IMR-90 (cell line): ENCODE measurements around the gene PEX10. TPM values are rescaled to one million over a fixed set of nuclear protein-coding genes. Genes with fewer than 3 reads are reported as not detected.

Source experiments
- ATAC-seq: fragments of 200-7000 bp; cut with Tn5 transposase; 2 replicates; pipeline ENCODE4 v1.9.1; 2020; ENCODE audit warnings: low read depth, mild to moderate bottlenecking, moderate library complexity
- BruUV-seq: library from RNA; stranded (reverse); fragments of 400-500 nt; replicated peaks from 2 replicates; lab custom pipeline; 2021; lab: Mats Ljungman, UMichigan
- CTCF ChIA-PET: fragments of 300-600 bp; formaldehyde crosslinking; extraction: SDS; loops from one replicate; lab custom pipeline; 2021; ENCODE audit warnings: antibody characterized with exemption; lab: Yijun Ruan, JAX
- POLR2A ChIA-PET: fragments of 300-600 bp; sonication (Branson Sonifier 250); formaldehyde crosslinking; loops from one replicate; lab custom pipeline; 2022; ENCODE audit warnings: antibody characterized with exemption; ENCODE audit not compliant: unreplicated experiment; lab: Charles Lee
- DNase-seq: peaks from one replicate; pipeline ENCODE4 v3.0.0; 2013
- H2AFZ ChIP-seq: replicated peaks from 2 replicates; pipeline ENCODE3; 2013; ENCODE audit warnings: low read length, mild to moderate bottlenecking; ENCODE audit not compliant: poor library complexity
- H2AK5ac ChIP-seq: 2 replicates; pipeline ENCODE4 v1.6.1; 2013; ENCODE audit warnings: low read depth, low read length, inconsistent platforms
- H2AK9ac ChIP-seq: replicated peaks from 2 replicates; pipeline ENCODE3; 2013; ENCODE audit warnings: mild to moderate bottlenecking, low read depth, low read length, moderate library complexity; ENCODE audit not compliant: poor library complexity
- H2BK120ac ChIP-seq: 2 replicates; pipeline ENCODE4 v1.6.1; 2013; ENCODE audit warnings: low read depth, low read length, inconsistent platforms
- H2BK15ac ChIP-seq: 3 replicates; pipeline ENCODE4 v1.6.1; 2013; ENCODE audit warnings: low read depth, low read length, inconsistent platforms
- H2BK20ac ChIP-seq: 2 replicates; pipeline ENCODE4 v1.6.1; 2013; ENCODE audit warnings: low read depth, mild to moderate bottlenecking, inconsistent platforms, low read length, moderate library complexity
- H2BK5ac ChIP-seq: 2 replicates; pipeline ENCODE4 v1.6.1; 2013; ENCODE audit warnings: mild to moderate bottlenecking, low read depth, low read length, inconsistent platforms; ENCODE audit not compliant: poor library complexity, severe bottlenecking
- H3K14ac ChIP-seq: replicated peaks from 2 replicates; pipeline ENCODE4 v1.6.1; 2013; ENCODE audit warnings: low read depth, low read length, inconsistent platforms
- H3K18ac ChIP-seq: 2 replicates; pipeline ENCODE4 v1.6.1; 2013; ENCODE audit warnings: low read depth, low read length, control low read depth
- H3K23ac ChIP-seq: 2 replicates; pipeline ENCODE4 v1.6.1; 2013; ENCODE audit warnings: low read depth, low read length, inconsistent platforms
- H3K27ac ChIP-seq: 2 replicates; pipeline ENCODE4 v1.5.1; 2013; ENCODE audit warnings: mild to moderate bottlenecking, control low read depth, low read length; ENCODE audit not compliant: insufficient read depth
- H3K27me3 ChIP-seq: 2 replicates; pipeline ENCODE4 v1.6.1; 2013; ENCODE audit warnings: low read length; ENCODE audit not compliant: control insufficient read depth, insufficient read depth
- H3K36me3 ChIP-seq: 2 replicates; pipeline ENCODE4 v1.6.1; 2013; ENCODE audit warnings: low read length, mixed read lengths; ENCODE audit not compliant: control insufficient read depth, insufficient read depth
- H3K4ac ChIP-seq: 2 replicates; pipeline ENCODE4 v1.6.1; 2013; ENCODE audit warnings: low read depth, low read length, inconsistent platforms
- H3K4me1 ChIP-seq: 2 replicates; pipeline ENCODE4 v1.6.1; 2013; ENCODE audit warnings: low read length, mixed read lengths; ENCODE audit not compliant: control insufficient read depth, insufficient read depth
- H3K4me2 ChIP-seq: 2 replicates; pipeline ENCODE4 v1.6.1; 2013; ENCODE audit warnings: low read depth, mild to moderate bottlenecking, control low read depth, low read length, moderate library complexity
- H3K4me3 ChIP-seq: 2 replicates; pipeline ENCODE4 v1.5.1; 2013; ENCODE audit warnings: low read depth, mild to moderate bottlenecking, control low read depth, low read length, moderate library complexity; ENCODE audit not compliant: insufficient read depth
- H3K56ac ChIP-seq: 2 replicates; pipeline ENCODE4 v1.6.1; 2013; ENCODE audit warnings: low read length, inconsistent platforms; ENCODE audit not compliant: insufficient read depth; ENCODE audit errors: extremely low read depth
- H3K79me1 ChIP-seq, 2 experiments: 2 replicates each; pipeline ENCODE4 v1.6.1; 2013; ENCODE audit warnings: low read length in 2 of 2, inconsistent platforms in 1 of 2, low read depth in 1 of 2
- H3K9ac ChIP-seq: 2 replicates; pipeline ENCODE4 v1.6.1; 2013; ENCODE audit warnings: low read depth, low read length, control low read depth
- H3K9me1 ChIP-seq: 2 replicates; pipeline ENCODE4 v1.6.1; 2013; ENCODE audit warnings: low read length, inconsistent platforms; ENCODE audit not compliant: insufficient read depth
- H3K9me3 ChIP-seq: 2 replicates; pipeline ENCODE4 v1.6.1; 2013; ENCODE audit warnings: low read length; ENCODE audit not compliant: control insufficient read depth, insufficient read depth
- H4K20me1 ChIP-seq: 2 replicates; pipeline ENCODE4 v1.6.1; 2013; ENCODE audit warnings: low read length, inconsistent platforms; ENCODE audit not compliant: insufficient read depth
- H4K5ac ChIP-seq: 2 replicates; pipeline ENCODE4 v1.6.1; 2013; ENCODE audit warnings: mild to moderate bottlenecking, low read depth, low read length, control low read depth
- H4K8ac ChIP-seq, 2 experiments: 2 replicates each; pipeline ENCODE4 v1.6.1; 2013; ENCODE audit warnings: low read depth in 2 of 2, low read length in 2 of 2, control low read depth in 1 of 2, inconsistent platforms in 1 of 2
- H4K91ac ChIP-seq: 2 replicates; pipeline ENCODE4 v1.6.1; 2013; ENCODE audit warnings: low read depth, low read length, inconsistent platforms; ENCODE audit not compliant: insufficient read depth
- BHLHE40 ChIP-seq: fragments of 150-350 bp; IDR thresholded peaks from 2 replicates; pipeline ENCODE4 v1.6.1; 2016; ENCODE audit warnings: mild to moderate bottlenecking, low read depth, low read length
- CHD1 ChIP-seq: IDR thresholded peaks from 2 replicates; pipeline ENCODE4 v1.6.1; 2012; ENCODE audit warnings: low read depth, low read length, improper control_type of control experiment
- WGBS, 2 experiments: methylation state at CpG; one replicate each; pipeline versions ENCODE4 v1.1.5 to v1.1.7; 2013; ENCODE audit warnings: missing lambda C conversion rate in 2 of 2; ENCODE audit not compliant: insufficient read length in 1 of 2; ENCODE audit errors: extremely low coverage in 2 of 2; 5-methylcytosine and 5-hydroxymethylcytosine counted together
- dilution Hi-C: fragments of 300-500 bp; cut with HindIII; formaldehyde crosslinking; loops from one replicate; pipeline ENCODE4 v1.14.3; 2018; ENCODE audit warnings: low sequenced_read_pairs; ENCODE audit not compliant: unreplicated experiment
- in situ Hi-C: fragments of 300-500 bp; cut with MboI; formaldehyde crosslinking; loops from 3 replicates; pipeline ENCODE4 v1.14.3; 2019; ENCODE audit warnings: low sequenced_read_pairs, inconsistent platforms, mixed read lengths
- intact Hi-C: fragments of 100-400 bp; cut with micrococcal nuclease; formaldehyde crosslinking; loops from 2 replicates; pipeline ENCODE4 v1.10.0; 2022
- polyA plus RNA-seq, 3 experiments: library from polyadenylated mRNA; depleted of rRNA; stranded (reverse); fragments of >200 nt; gene quantifications; 2 replicates each; pipeline ENCODE4 v1.2.3, GENCODE V29; 2012; ENCODE audit warnings: low replicate concordance in 1 of 3
- total RNA-seq: library from RNA; depleted of rRNA; stranded (reverse); fragments of >200 nt; gene quantifications from 2 replicates; pipeline ENCODE4 v1.2.3, GENCODE V29; 2012

The PEX10 gene
- total and polyA plus RNA-seq, 2 of the 4 experiments (the other 2 are of a cell fraction) = 16.9 to 19.7 TPM

DNA sequence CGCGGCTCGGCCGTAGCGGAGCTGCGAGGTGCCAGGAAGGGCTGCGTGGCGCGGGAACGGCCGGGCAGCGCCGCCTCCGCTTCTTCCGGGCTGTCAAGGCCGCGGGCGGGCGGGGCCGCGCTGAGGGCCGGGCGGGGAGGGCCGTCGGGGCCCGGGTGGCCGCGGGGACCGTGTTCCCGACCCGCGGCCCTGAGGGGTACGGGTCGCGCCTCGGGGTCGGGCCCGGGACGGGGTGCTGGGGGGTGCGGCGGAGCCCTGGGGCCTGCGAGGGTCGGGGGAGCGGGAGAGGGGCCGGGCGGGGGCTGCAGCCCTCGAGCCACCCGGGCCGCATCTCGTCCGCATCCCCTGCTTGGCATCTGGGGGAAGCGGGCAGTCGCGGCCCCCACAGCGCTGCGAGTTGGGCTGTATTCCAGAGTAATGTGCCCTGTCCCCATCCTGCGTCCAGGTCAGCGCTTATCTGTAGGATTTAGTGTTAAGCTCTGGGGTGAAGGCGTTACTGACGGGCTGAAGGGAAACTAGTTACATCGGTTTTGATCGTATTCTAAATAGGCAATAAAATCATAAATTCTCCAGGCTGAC is 20.3 kb downstream of the PEX10 start:
- Histone ChIP-seq H2AK5ac (peak overlapping the region; percentile 85), H2AK9ac (peak overlapping the region; percentile 97), H3K79me1 (peaks cover 13 to 66% of the 10 kb centered on the region in 2 experiments; a peak in 3 of 4 replicates), H3K27me3 (no peaks in the 10 kb centered on the region), H4K20me1 (peaks cover 44% of the 10 kb centered on the region), H2AFZ (peak overlapping the region; percentile 97), H4K91ac (peak overlapping the region; percentile 87), H3K36me3 (peaks cover 32% of the 10 kb centered on the region), H3K4ac (peak overlapping the region; percentile 90), H2BK120ac (no peak overlapping the region), H4K5ac (peak overlapping the region; percentile 30; the same call in 1 of the 2 replicates), H2BK15ac (no peak overlapping the region), H4K8ac (peak overlapping the region in 1 of 2 experiments; percentile 85; a peak in 2 of 4 replicates), H3K56ac (peak overlapping the region; percentile 56), H3K9me3 (no peaks in the 10 kb centered on the region), H3K18ac (no peak overlapping the region), H3K4me1 (peaks cover 5% of the 10 kb centered on the region), H3K27ac (peak overlapping the region; percentile 84), H3K14ac (peak overlapping the region; percentile 93), H2BK5ac (peak overlapping the region; percentile 90), H3K9me1 (peaks cover 10% of the 10 kb centered on the region), H3K4me3 (peak overlapping the region; percentile 91), H3K9ac (peak overlapping the region; percentile 99), H3K4me2 (peak overlapping the region; percentile 99), H2BK20ac (no peak overlapping the region), H3K23ac (peak overlapping the region; percentile 82)
- in situ Hi-C loops (no loop called here), dilution Hi-C loops (no loop called here), intact Hi-C loops (no loop called here)
- 0% methylated on average over 22 of the region's 62 CpGs; no CpG with 5 or more reads in 1 of the 2 experiments for WGBS, 2 experiments
- ATAC-seq (peak; percentile 38), DNase-seq (no peak)
- CTCF ChIA-PET = interaction anchor here (0.8 to 1.7 kb wide), 2 partner anchors 10 to 197 kb away, joined by 3 to 9 read pairs; partner anchors contain the start of gene FAAP20
- POLR2A ChIA-PET = interaction anchor here (0.5 to 0.6 kb wide), 2 partner anchors 10 to 187 kb away, joined by 5 to 17 read pairs; no protein-coding TSS in a partner anchor
- TF ChIP-seq BHLHE40 (no peak), CHD1 (0 out of 2 replicates have a peak, but pooled peaks have one; percentile 81)
- no TSS peak for BruUV-seq
